GM23338 (cell line): ENCODE data around the gene CEP85. TPM values are rescaled to one million over a fixed set of nuclear protein-coding genes. Genes with fewer than 3 reads are reported as not detected.
A peak's percentile ranks its signal among the peaks of the same experiment; 100 is the strongest.
"Not testable (repeated sequence)": the region's sequence is repeated elsewhere in the genome, so short reads cannot be mapped to it uniquely, and the experiment has no call there.

Source experiments
- ATAC-seq: fragments of 200-7000 bp; cut with Tn5 transposase; 3 replicates; pipeline ENCODE4 v1.9.1; 2020
- DNase-seq: peaks from one replicate; pipeline ENCODE4 v3.0.0-alpha.2; 2015; ENCODE audit warnings: low spot score
- H2AFZ ChIP-seq: fragments of 200-600 bp; sonication (generic); 2 replicates; pipeline ENCODE4 v1.8.0; 2016; ENCODE audit warnings: antibody characterized with exemption, mild to moderate bottlenecking, moderate library complexity
- H3F3A ChIP-seq: fragments of 200-600 bp; sonication (generic); replicated peaks from 2 replicates; pipeline ENCODE4 v1.8.0; 2017; ENCODE audit warnings: antibody characterized with exemption, mixed run types, low read depth
- H3K27ac ChIP-seq: fragments of 200-600 bp; sonication (generic); 2 replicates; pipeline ENCODE4 v1.6.1; 2016; ENCODE audit warnings: low read depth
- H3K27me3 ChIP-seq: fragments of 200-600 bp; sonication (generic); 2 replicates; pipeline ENCODE4 v1.8.0; 2016; ENCODE audit warnings: mild to moderate bottlenecking, mixed run types, moderate library complexity; ENCODE audit not compliant: insufficient read depth
- H3K36me3 ChIP-seq: fragments of 200-600 bp; sonication (generic); 2 replicates; pipeline ENCODE4 v1.8.0; 2016; ENCODE audit warnings: mild to moderate bottlenecking; ENCODE audit not compliant: insufficient read depth
- H3K4me1 ChIP-seq: fragments of 200-600 bp; sonication (generic); 2 replicates; pipeline ENCODE4 v1.8.0; 2016; ENCODE audit warnings: mild to moderate bottlenecking, moderate library complexity; ENCODE audit not compliant: insufficient read depth
- H3K4me2 ChIP-seq: fragments of 200-600 bp; sonication (generic); 2 replicates; pipeline ENCODE4 v1.7.1; 2017; ENCODE audit warnings: mixed run types
- H3K4me3 ChIP-seq: fragments of 200-600 bp; sonication (generic); 2 replicates; pipeline ENCODE4 v1.6.1; 2016; ENCODE audit warnings: mixed run types
- H3K79me2 ChIP-seq: fragments of 200-600 bp; sonication (generic); replicated peaks from 2 replicates; pipeline ENCODE4 v1.8.0; 2017; ENCODE audit warnings: mild to moderate bottlenecking; ENCODE audit not compliant: insufficient read depth
- H3K9me2 ChIP-seq: fragments of 200-600 bp; sonication (generic); 2 replicates; pipeline ENCODE4 v1.8.0; 2017; ENCODE audit not compliant: insufficient read depth
- H4K20me1 ChIP-seq: fragments of 200-600 bp; sonication (generic); replicated peaks from 2 replicates; pipeline ENCODE4 v1.8.0; 2017; ENCODE audit warnings: mild to moderate bottlenecking; ENCODE audit not compliant: insufficient read depth
- H3K27ac Mint-ChIP-seq: 2 replicates; pipeline ENCODE4 v1.8.0; 2020; ENCODE audit warnings: inconsistent platforms, mild to moderate bottlenecking, moderate library complexity, mixed read lengths
- H3K27me3 Mint-ChIP-seq: 3 replicates; pipeline ENCODE4 v1.8.0; 2022; ENCODE audit warnings: low read depth, mild to moderate bottlenecking, moderate library complexity, mixed read lengths, inconsistent platforms; ENCODE audit not compliant: insufficient read depth, poor library complexity
- H3K36me3 Mint-ChIP-seq: 3 replicates; pipeline ENCODE4 v1.8.0; 2021; ENCODE audit warnings: low read depth, mild to moderate bottlenecking, inconsistent platforms, moderate library complexity, mixed read lengths
- H3K4me1 Mint-ChIP-seq: 3 replicates; pipeline ENCODE4 v1.8.0; 2020; ENCODE audit warnings: mild to moderate bottlenecking, inconsistent platforms, mixed read lengths
- H3K4me3 Mint-ChIP-seq: 3 replicates; pipeline ENCODE4 v1.8.0; 2021; ENCODE audit warnings: moderate library complexity, mild to moderate bottlenecking, inconsistent platforms, mixed read lengths
- H3K9me3 Mint-ChIP-seq: 3 replicates; pipeline ENCODE4 v1.8.0; 2020; ENCODE audit warnings: moderate library complexity, mild to moderate bottlenecking, inconsistent platforms, mixed read lengths
- JUNB ChIP-seq: IDR thresholded peaks from one replicate; pipeline ENCODE4 v1.6.1; 2016; ENCODE audit warnings: antibody characterized with exemption; ENCODE audit not compliant: unreplicated experiment
- ZNF331 ChIP-seq: fragments of 250-450 bp; sonication (Bioruptor Pico); IDR thresholded peaks from 2 replicates; pipeline ENCODE4 v1.5.0; 2020; ENCODE audit warnings: low read depth, mild to moderate bottlenecking, moderate library complexity
- polyA plus RNA-seq: library from polyadenylated mRNA; unstranded; fragments of >200 nt; fragmentation: Nextera tagmentation; extraction: Ambion mirVana; gene quantifications from 2 replicates; pipeline ENCODE4 v1.2.1, GENCODE V29; 2016
- total RNA-seq: library from RNA; depleted of rRNA; stranded (reverse); fragments of >200 nt; shearing (Covaris generic); gene quantifications from 2 replicates; pipeline ENCODE4 v1.2.3, GENCODE V29; 2014
- TF ChIP-seq, protein P1 (sequence below): IDR thresholded peaks from 2 replicates; pipeline ENCODE4 v1.6.1; 2016; ENCODE audit warnings: antibody characterized with exemption

Gene CEP85
- total and polyA plus RNA-seq, 2 experiments from 2014 or later: 12.8 to 36.8 TPM

DNA sequence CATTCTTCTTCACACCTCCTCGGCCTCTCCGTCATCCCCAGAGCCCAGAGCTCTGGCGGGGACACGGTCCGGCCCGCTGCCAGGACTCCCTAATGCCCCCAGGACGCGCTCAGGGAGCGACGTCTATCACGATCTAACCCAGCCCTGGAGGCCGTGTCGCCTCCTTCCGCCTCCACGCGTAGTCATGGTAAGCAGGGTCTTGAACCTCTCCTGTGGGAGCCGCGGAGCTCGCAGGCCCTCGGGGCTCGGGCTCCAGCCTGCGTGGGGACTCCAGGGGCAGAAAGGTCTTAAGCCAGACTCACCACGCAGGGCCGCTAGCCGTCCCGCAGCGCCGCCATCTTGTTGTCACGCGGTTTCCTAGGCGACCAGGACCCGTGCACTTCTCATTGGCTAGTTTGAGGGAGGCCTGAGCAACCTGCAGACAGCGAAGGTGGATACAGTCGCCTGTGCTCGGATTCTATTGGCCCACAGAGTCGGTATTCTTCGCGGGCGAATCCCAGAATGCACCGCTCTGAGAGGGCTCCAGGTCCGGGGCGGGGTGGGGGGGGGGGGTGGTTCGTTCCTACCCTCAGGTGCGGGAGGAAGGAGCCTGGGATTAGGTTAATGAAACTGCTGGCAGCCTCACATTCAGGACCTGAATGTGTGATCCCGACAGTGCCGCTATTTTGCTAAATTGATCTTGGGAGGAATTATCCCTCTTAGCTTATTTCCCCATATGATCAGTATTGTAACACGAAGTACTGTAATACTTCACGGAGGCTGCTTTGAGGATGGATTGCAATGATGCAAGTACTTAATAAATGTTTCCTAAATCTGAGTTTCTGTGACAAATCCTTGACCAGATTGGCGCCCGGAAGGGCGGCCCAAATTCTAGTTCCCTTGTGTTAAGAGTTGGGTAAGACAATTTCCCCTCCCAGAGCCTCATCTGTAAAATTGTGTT lies 72.6 kb downstream of the CEP85 start, which contains the start of gene UBXN11:
Gene UBXN11 (minus strand): TSS at position 347 of the 940 bp plus-strand sequence. CDS start 3,753 bp downstream, outside the sequence.
- DNase-seq (peak; percentile 99), ATAC-seq (peak; percentile 99)
- Histone ChIP-seq H3K4me1 (peaks cover 10% of the 10 kb centered on the region), H3K27me3 (no peaks in the 10 kb centered on the region), H3K4me3 (peak within 1 kb of the TSS; percentile 99), H3F3A (0 out of 2 replicates have a peak, but pooled peaks cover 5% of the 10 kb centered on the region), H3K36me3 (no peaks in the 10 kb centered on the region), H2AFZ (peak within 1 kb of the TSS; percentile 98), H3K4me2 (peak within 1 kb of the TSS; percentile 98), H3K9me2 (no peaks in the 10 kb centered on the region), H3K79me2 (0 out of 2 replicates have a peak, but pooled peaks cover 9% of the 10 kb centered on the region), H3K27ac (no peak within 1 kb of the TSS), H4K20me1 (no peaks in the 10 kb centered on the region)
- Mint-ChIP-seq H3K27me3 (no peaks in the 10 kb centered on the region), H3K27ac (peak within 1 kb of the TSS; percentile 92), H3K9me3 (no peaks in the 10 kb centered on the region), H3K4me3 (peak within 1 kb of the TSS; percentile 98), H3K4me1 (peaks cover 16% of the 10 kb centered on the region; the same call in 2 of the 3 replicates), H3K36me3 (no peaks in the 10 kb centered on the region)
- TF ChIP-seq JUNB (no peak), ZNF331 (CRISPR knock-in tag) (no peak)

GRCh38 chr1:26307363-26307781 lies 73.4 kb downstream of the CEP85 start:
- Mint-ChIP-seq H3K4me3 (peak overlapping the region; percentile 98; the same call in 2 of the 3 replicates), H3K27ac (no peak overlapping the region), H3K27me3 (no peaks in the 10 kb centered on the region), H3K4me1 (peaks cover 16% of the 10 kb centered on the region), H3K9me3 (no peaks in the 10 kb centered on the region), H3K36me3 (no peaks in the 10 kb centered on the region)
- Histone ChIP-seq H3K4me3 (peak overlapping the region; percentile 99), H3K36me3 (no peaks in the 10 kb centered on the region), H3F3A (0 out of 2 replicates have a peak, but pooled peaks cover 5% of the 10 kb centered on the region), H3K27me3 (no peaks in the 10 kb centered on the region), H3K79me2 (0 out of 2 replicates have a peak, but pooled peaks cover 9% of the 10 kb centered on the region), H3K27ac (no peak overlapping the region), H4K20me1 (no peaks in the 10 kb centered on the region), H3K4me1 (peaks cover 10% of the 10 kb centered on the region), H3K9me2 (no peaks in the 10 kb centered on the region), H3K4me2 (peak overlapping the region; percentile 84), H2AFZ (peak overlapping the region; percentile 95)
- TF ChIP-seq, protein P1, sequence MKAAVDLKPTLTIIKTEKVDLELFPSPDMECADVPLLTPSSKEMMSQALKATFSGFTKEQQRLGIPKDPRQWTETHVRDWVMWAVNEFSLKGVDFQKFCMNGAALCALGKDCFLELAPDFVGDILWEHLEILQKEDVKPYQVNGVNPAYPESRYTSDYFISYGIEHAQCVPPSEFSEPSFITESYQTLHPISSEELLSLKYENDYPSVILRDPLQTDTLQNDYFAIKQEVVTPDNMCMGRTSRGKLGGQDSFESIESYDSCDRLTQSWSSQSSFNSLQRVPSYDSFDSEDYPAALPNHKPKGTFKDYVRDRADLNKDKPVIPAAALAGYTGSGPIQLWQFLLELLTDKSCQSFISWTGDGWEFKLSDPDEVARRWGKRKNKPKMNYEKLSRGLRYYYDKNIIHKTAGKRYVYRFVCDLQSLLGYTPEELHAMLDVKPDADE: no peak
- ATAC-seq (no peak), DNase-seq (no peak)

- not testable (repeated sequence) for H3K27ac Mint-ChIP-seq
Measured at GRCh38 chr1:26307966-26308899, 74.2 kb downstream of the CEP85 start.

More at GRCh38 chr1:26307966-26308899, 74.2 kb downstream of the CEP85 start:
- ATAC-seq, H3K27ac ChIP-seq, H3K27me3 ChIP-seq, H3K9me2 ChIP-seq, H3K4me3 ChIP-seq, H3K4me1 ChIP-seq, H3K4me2 ChIP-seq, H3K36me3 Mint-ChIP-seq, H4K20me1 ChIP-seq, H3K36me3 ChIP-seq, H3F3A ChIP-seq, H3K4me3 Mint-ChIP-seq, H3K79me2 ChIP-seq, H3K27me3 Mint-ChIP-seq, H3K9me3 Mint-ChIP-seq, DNase-seq: not testable (repeated sequence)
- H2AFZ ChIP-seq: peak overlapping the region; percentile 95
- H3K4me1 Mint-ChIP-seq: peaks cover 16% of the 10 kb centered on the region
